IPS-NIHi11 (cell line): ENCODE results near the gene TMEM190.
A peak's percentile ranks its signal among the peaks of the same experiment; 100 is the strongest.
"Not testable (repeated sequence)": the region's sequence is repeated elsewhere in the genome, so short reads cannot be mapped to it uniquely, and the experiment has no call there.

Experiments
- DNase-seq: peaks from one replicate; pipeline ENCODE4 v3.0.0; 2012; ENCODE audit warnings: mixed read lengths, low spot score

The TMEM190 gene

GRCh38 chr19:55391702-55392615 is 15.3 kb downstream of the TMEM190 start:
- no peak for DNase-seq

- peak; percentile 61 for DNase-seq
These were observed 16.5 kb downstream of the TMEM190 start for GRCh38 chr19:55392820-55393761.

- no peak for DNase-seq
These were observed 21.7 kb downstream of the TMEM190 start for GRCh38 chr19:55398200-55398925.

- DNase-seq = no peak
These were observed 23.9 kb downstream of the TMEM190 start for GRCh38 chr19:55400281-55401087.

- not testable (repeated sequence) for DNase-seq
These were observed 24.8 kb downstream of the TMEM190 start for GRCh38 chr19:55401390-55401789.

- no peak for DNase-seq
These were observed 25.9 kb downstream of the TMEM190 start for GRCh38 chr19:55402509-55402908.

GRCh38 chr19:55405638-55406037 is 29.0 kb downstream of the TMEM190 start:
- no peak for DNase-seq

GRCh38 chr19:55406091-55406825 is 29.6 kb downstream of the TMEM190 start:
- no peak for DNase-seq

- DNase-seq = peak; percentile 50
These were observed 30.4 kb downstream of the TMEM190 start for GRCh38 chr19:55406826-55407549.

GRCh38 chr19:55407550-55407799 is 30.8 kb downstream of the TMEM190 start, which contains the start of gene UBE2S:
Gene UBE2S (minus strand): TSS chr19:55407788. CDS start chr19:55407589, 199 bp downstream.
- not testable (repeated sequence) for DNase-seq

- DNase-seq = peak; percentile 100
These were observed 31.3 kb downstream of the TMEM190 start for GRCh38 chr19:55407800-55408532.

- no peak for DNase-seq
These were observed 31.9 kb downstream of the TMEM190 start for GRCh38 chr19:55408533-55408872.

- DNase-seq = not testable (repeated sequence)
These were observed 32.6 kb downstream of the TMEM190 start for GRCh38 chr19:55409179-55409578.

- DNase-seq = no peak
These were observed 33.5 kb downstream of the TMEM190 start for GRCh38 chr19:55410168-55410567.

GRCh38 chr19:55418185-55418584 is 41.6 kb downstream of the TMEM190 start:
- peak; percentile 83 for DNase-seq

- no peak for DNase-seq
These were observed 42.5 kb downstream of the TMEM190 start for GRCh38 chr19:55419103-55419502.

- no peak for DNase-seq
These were observed 43.1 kb downstream of the TMEM190 start for GRCh38 chr19:55419624-55420236.

- DNase-seq = not testable (repeated sequence)
These were observed 44.7 kb downstream of the TMEM190 start for GRCh38 chr19:55421281-55421680.
